HepG2 (cell line): ENCODE results near the gene ANKRD12. TPM values are rescaled to one million over a fixed set of nuclear protein-coding genes. Genes with fewer than 3 reads are reported as not detected.
A peak's percentile ranks its signal among the peaks of the same experiment; 100 is the strongest.

Experiments
- ATAC-seq: fragments of 200-7000 bp; cut with Tn5 transposase; 3 replicates; pipeline ENCODE4 v1.9.1; 2020; ENCODE audit warnings: mild to moderate bottlenecking, moderate library complexity
- BruUV-seq: library from RNA; stranded (reverse); fragments of 400-500 nt; replicated peaks from 2 replicates; lab custom pipeline; 2021; lab: Mats Ljungman, UMichigan
- CTCF ChIA-PET: fragments of 300-600 bp; formaldehyde crosslinking; extraction: SDS; loops from one replicate; lab custom pipeline; 2021; ENCODE audit warnings: low total read pairs, inconsistent platforms, low intra/inter-chr PET ratio; lab: Yijun Ruan, JAX
- POLR2A ChIA-PET: fragments of 350-600 bp; sonication (Branson Sonifier 250); formaldehyde crosslinking; loops from one replicate; lab custom pipeline; 2020; ENCODE audit warnings: antibody characterized with exemption, inconsistent platforms; lab: Yijun Ruan, JAX
- DNase-seq: peaks from one replicate; pipeline ENCODE4 v3.0.0-alpha.2; 2015; ENCODE audit warnings: low spot score
- FAIRE-seq: peaks from 3 replicates; lab custom pipeline; 2011; peaks lifted over from hg19 to GRCh38; lab: Jason Lieb, UNC
- H2AFZ ChIP-seq: one replicate; pipeline ENCODE4 v1.6.1; 2011; ENCODE audit warnings: low read length, inconsistent platforms
- H3K27ac ChIP-seq: fragments of 300-600 bp; 3 replicates; pipeline ENCODE4 v1.8.0; 2011; ENCODE audit warnings: mixed run types, mild to moderate bottlenecking, mixed read lengths, low read length, inconsistent platforms; ENCODE audit not compliant: insufficient read depth; ENCODE audit errors: extremely low read length
- H3K27me3 ChIP-seq, 2 experiments: fragments of 200-600 bp in 1 of 2; 2 replicates in 1 of 2; 3 replicates in 1 of 2; pipeline versions ENCODE4 v1.6.0 to v1.8.0; 2011; ENCODE audit warnings: low read length in 2 of 2, mild to moderate bottlenecking in 2 of 2, moderate library complexity in 2 of 2, inconsistent platforms in 1 of 2; ENCODE audit not compliant: insufficient read depth in 2 of 2, control insufficient read depth in 1 of 2
- H3K36me3 ChIP-seq, 2 experiments: fragments of 200-600 bp in 1 of 2; replicated peaks in 1 of 2; 2 replicates in 1 of 2; 3 replicates in 1 of 2; pipeline versions ENCODE4 v1.5.1 to v1.8.0; 2011; ENCODE audit warnings: low read length in 2 of 2, inconsistent platforms in 1 of 2; ENCODE audit not compliant: insufficient read depth in 2 of 2, control insufficient read depth in 1 of 2
- H3K4me1 ChIP-seq: 2 replicates; pipeline ENCODE4 v1.5.1; 2012; ENCODE audit warnings: low read length, inconsistent platforms; ENCODE audit not compliant: insufficient read depth
- H3K4me2 ChIP-seq: 2 replicates; pipeline ENCODE4 v1.6.0; 2011; ENCODE audit warnings: low read depth, low read length, inconsistent platforms
- H3K4me3 ChIP-seq, 3 experiments: fragments of 200-600 bp in 1 of 3; sonication (generic), shearing (Covaris generic) in 1 of 3; replicated peaks in 1 of 3; 2 replicates each; pipeline ENCODE4 v1.5.1; 2011 to 2016; ENCODE audit warnings: low read length in 3 of 3, inconsistent platforms in 2 of 3, low read depth in 2 of 3, mild to moderate bottlenecking in 2 of 3, control low read depth in 1 of 3, mixed read lengths in 1 of 3; ENCODE audit not compliant: insufficient read depth in 1 of 3
- H3K79me2 ChIP-seq: one replicate; pipeline ENCODE4 v1.6.1; 2011; ENCODE audit warnings: low read length, inconsistent platforms; ENCODE audit not compliant: insufficient read depth
- H3K9ac ChIP-seq: 2 replicates; pipeline ENCODE4 v1.6.0; 2011; ENCODE audit warnings: mild to moderate bottlenecking, low read depth, low read length, inconsistent platforms; ENCODE audit not compliant: insufficient read depth
- H3K9me3 ChIP-seq: 2 replicates; pipeline ENCODE4 v1.5.1; 2012; ENCODE audit warnings: mild to moderate bottlenecking, low read length
- H4K20me1 ChIP-seq: 2 replicates; pipeline ENCODE4 v1.6.0; 2011; ENCODE audit warnings: inconsistent platforms, mild to moderate bottlenecking, low read length, moderate library complexity; ENCODE audit not compliant: insufficient read depth
- ETV5 ChIP-seq: IDR thresholded peaks from 2 replicates; pipeline ENCODE4 v1.6.1; 2018; ENCODE audit warnings: missing biosample characterization, missing genetic modification reagents, inconsistent platforms, borderline replicate concordance
- MAFF ChIP-seq: IDR thresholded peaks from 2 replicates; pipeline ENCODE4 v1.6.1; 2011; ENCODE audit warnings: low read depth, low read length, improper control_type of control experiment
- MAFK ChIP-seq, 2 experiments: IDR thresholded peaks in 1 of 2; conservative IDR thresholded peaks in 1 of 2; 2 replicates each; pipeline ENCODE4 v1.6.1; 2011; ENCODE audit warnings: improper control_type of control experiment in 2 of 2, low read length in 2 of 2
- MXD4 ChIP-seq: IDR thresholded peaks from 2 replicates; pipeline ENCODE4 v1.6.1; 2016; ENCODE audit warnings: mild to moderate bottlenecking, missing biosample characterization, missing genetic modification reagents
- RBM22 ChIP-seq: fragments of 200-400 bp; formaldehyde crosslinking; optimal IDR thresholded peaks from 2 replicates; pipeline ENCODE3; 2017; ENCODE audit warnings: mild to moderate bottlenecking, low read length, moderate library complexity
- ZNF460 ChIP-seq: sonication (generic); formaldehyde crosslinking; IDR thresholded peaks from 2 replicates; pipeline ENCODE4 v1.5.1; 2020; ENCODE audit warnings: missing genetic modification reagents, mild to moderate bottlenecking, borderline replicate concordance
- WGBS: methylation state at CpG from one replicate; pipeline ENCODE4 v1.1.6; 2017; ENCODE audit warnings: low lambda C conversion rate; 5-methylcytosine and 5-hydroxymethylcytosine counted together
- in situ Hi-C: cut with HindIII; loops from 2 replicates; pipeline ENCODE4 v1.10.0; 2017; ENCODE audit warnings: low pct_unique_long_range_greater_than_20kb; ENCODE audit not compliant: extremely low pct_ligation_motif_present
- intact Hi-C: fragments of 100-400 bp; cut with micrococcal nuclease; formaldehyde crosslinking; loops from one replicate; pipeline ENCODE4 v1.10.0; 2022; ENCODE audit not compliant: unreplicated experiment
- polyA plus RNA-seq, 8 experiments: library from polyadenylated mRNA; depleted of rRNA in 3 of 8; stranded (reverse) in 7 of 8; unstranded in 1 of 8; fragments of >200 nt; fragmentation: Illumina TruSeq in 4 of 8; extraction: Trizol in 4 of 8; gene quantifications; 2 replicates each; pipeline versions ENCODE4 v1.2.1 to v1.2.3, GENCODE V29; 2011 to 2016; ENCODE audit warnings: low read depth in 4 of 8, missing spikeins in 1 of 8, mixed read lengths in 1 of 8; ENCODE audit not compliant: insufficient read depth in 1 of 8
- total RNA-seq, 5 experiments: library from RNA; depleted of rRNA; stranded (reverse); fragments of >200 nt; fragmentation: Illumina TruSeq; extraction: Trizol; gene quantifications; 2 replicates each; pipeline ENCODE4 v1.2.3, GENCODE V29; 2016; ENCODE audit warnings: low read depth in 1 of 5
- TF ChIP-seq, protein P1 (sequence below): sonication (generic); formaldehyde crosslinking; IDR thresholded peaks from 2 replicates; pipeline ENCODE4 v1.9.0; 2022; ENCODE audit warnings: low read depth, missing genetic modification reagents

ANKRD12 gene
- total and polyA plus RNA-seq, 2 of the 13 experiments (the other 11 are each of a cell fraction or from before 2014, with no cell fraction given): 6.0 to 23.2 TPM

DNA sequence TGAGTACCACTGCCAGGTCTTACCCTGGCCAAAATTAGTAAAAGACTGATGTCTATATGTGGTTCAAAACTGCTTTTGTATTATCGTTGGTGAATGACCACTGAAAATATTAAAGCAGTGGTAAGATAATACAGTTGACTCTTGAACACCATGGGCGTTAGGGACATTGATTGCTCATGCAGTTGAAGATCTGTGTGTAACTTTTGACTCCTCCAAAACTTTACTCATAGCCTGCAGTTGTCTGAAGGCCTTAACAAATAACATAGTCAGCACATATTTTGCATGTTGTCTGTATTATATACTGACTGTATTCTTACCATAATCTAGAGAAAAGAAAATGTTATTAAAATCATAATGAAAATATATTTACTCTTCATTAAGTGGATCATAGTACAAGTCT is 5.8 kb upstream of the ANKRD12 start:
- H3K4me2 ChIP-seq: no peak overlapping the region
- TF ChIP-seq MAFK (conservative IDR thresholded peaks at IDR 0.05 in 1 of 2, IDR thresholded peaks at IDR 0.05 in 1 of 2; ENCODE audit: low read length in 2 of 2): peak; percentile 83 to 92
- no peak for TF ChIP-seq ETV5 (CRISPR knock-in tag)
- no peak for TF ChIP-seq MXD4 (CRISPR knock-in tag)
- TF ChIP-seq MAFF: peak; percentile 92
- peak; percentile 30 for TF ChIP-seq RBM22
- TF ChIP-seq, all 625 proteins: peak for 3
- in situ Hi-C loops (no loop called here), intact Hi-C loops (no loop called here)
- CTCF ChIA-PET: no interaction called here
- H3K9me3 ChIP-seq: no peaks in the 10 kb centered on the region
- no peaks in the 10 kb centered on the region; a peak in 1 of 5 replicates for H3K27me3 ChIP-seq
- ATAC-seq: no peak
- no peak overlapping the region for H3K9ac ChIP-seq
- H2AFZ ChIP-seq: no peak overlapping the region
- POLR2A ChIA-PET: no interaction called here
- no peak for DNase-seq
- BruUV-seq: no TSS peak
- WGBS: 93% methylated on average over 2 of the region's 2 CpGs
- no peak for FAIRE-seq
- H3K79me2 ChIP-seq: peaks cover 32% of the 10 kb centered on the region
- no peak overlapping the region for H3K27ac ChIP-seq
- H4K20me1 ChIP-seq: no peaks in the 10 kb centered on the region; the same call in 1 of the 2 replicates
- H3K4me3 ChIP-seq: no peak overlapping the region
- H3K36me3 ChIP-seq: peaks cover 8 to 66% of the 10 kb centered on the region in 2 experiments
- peaks cover 21% of the 10 kb centered on the region for H3K4me1 ChIP-seq

DNA sequence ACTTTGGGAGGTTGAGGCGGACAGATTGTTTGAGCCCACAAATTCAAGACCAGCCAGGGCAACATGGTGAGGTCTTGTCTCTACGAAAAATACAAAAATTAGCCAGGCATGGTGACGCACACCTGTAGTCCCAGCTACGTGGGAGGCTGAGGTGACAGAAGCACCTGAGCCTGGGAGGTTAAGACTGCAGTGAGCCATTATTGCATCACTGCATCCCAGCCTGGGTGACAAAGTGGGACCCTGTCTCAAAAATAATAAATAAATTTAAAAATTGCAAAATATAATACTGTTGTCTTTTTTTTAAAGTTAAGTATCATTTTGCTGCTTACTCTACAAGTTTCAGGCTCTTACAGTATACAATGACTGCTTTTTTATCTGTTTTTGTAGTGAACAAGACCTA is 4.0 kb upstream of the ANKRD12 start:
- in situ Hi-C loops: no loop called here
- Histone ChIP-seq H4K20me1 (peaks cover 1% of the 10 kb centered on the region), H3K9me3 (no peaks in the 10 kb centered on the region), H3K4me2 (no peak overlapping the region), H3K79me2 (peaks cover 30% of the 10 kb centered on the region), H3K36me3 (peaks cover 5 to 51% of the 10 kb centered on the region in 2 experiments), H3K4me1 (peaks cover 21% of the 10 kb centered on the region), H2AFZ (no peak overlapping the region), H3K27me3 (no peaks in the 10 kb centered on the region; a peak in 2 of 5 replicates), H3K9ac (no peak overlapping the region), H3K4me3 (no peak overlapping the region), H3K27ac (no peak overlapping the region)
- no TSS peak for BruUV-seq
- DNase-seq: no peak
- 95% methylated on average over 4 of the region's 4 CpGs for WGBS
- TF ChIP-seq ZNF460 (CRISPR knock-in tag): peak; percentile 47; the same call in 1 of the 2 replicates
- TF ChIP-seq, protein P1, sequence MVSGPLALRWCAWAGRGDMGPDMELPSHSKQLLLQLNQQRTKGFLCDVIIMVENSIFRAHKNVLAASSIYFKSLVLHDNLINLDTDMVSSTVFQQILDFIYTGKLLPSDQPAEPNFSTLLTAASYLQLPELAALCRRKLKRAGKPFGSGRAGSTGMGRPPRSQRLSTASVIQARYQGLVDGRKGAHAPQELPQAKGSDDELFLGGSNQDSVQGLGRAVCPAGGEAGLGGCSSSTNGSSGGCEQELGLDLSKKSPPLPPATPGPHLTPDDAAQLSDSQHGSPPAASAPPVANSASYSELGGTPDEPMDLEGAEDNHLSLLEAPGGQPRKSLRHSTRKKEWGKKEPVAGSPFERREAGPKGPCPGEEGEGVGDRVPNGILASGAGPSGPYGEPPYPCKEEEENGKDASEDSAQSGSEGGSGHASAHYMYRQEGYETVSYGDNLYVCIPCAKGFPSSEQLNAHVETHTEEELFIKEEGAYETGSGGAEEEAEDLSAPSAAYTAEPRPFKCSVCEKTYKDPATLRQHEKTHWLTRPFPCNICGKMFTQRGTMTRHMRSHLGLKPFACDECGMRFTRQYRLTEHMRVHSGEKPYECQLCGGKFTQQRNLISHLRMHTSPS (CRISPR knock-in tag): no peak
- CTCF ChIA-PET: no interaction called here
- POLR2A ChIA-PET: no interaction called here
- no peak for FAIRE-seq
- ATAC-seq: no peak
- intact Hi-C loops: no loop called here
